ENCODE data around the gene PLEKHA7. TPM values are rescaled to one million over a fixed set of nuclear protein-coding genes. Genes with fewer than 3 reads are reported as not detected.

The PLEKHA7 gene
- total RNA-seq, 1 donor from 2014 or later = 0.92 TPM

- TF ChIP-seq CTCF (IDR thresholded peaks at IDR 0.05) = no peak
- Mint-ChIP-seq H3K27me3 (ENCODE audit: low read depth) (no peaks in the 10 kb centered on the region), H3K9me3 (ENCODE audit: low read depth) (no peaks in the 10 kb centered on the region), H3K27ac (ENCODE audit: unreplicated experiment) (no peak overlapping the region), H3K4me3 (ENCODE audit: unreplicated experiment) (no peak overlapping the region), H3K4me1 (ENCODE audit: low read depth) (peaks cover 20% of the 10 kb centered on the region), H3K36me3 (ENCODE audit: low read depth) (no peaks in the 10 kb centered on the region)
- DNase-seq (ENCODE audit: low spot score) = no peak
These were observed 228.1 kb downstream of the PLEKHA7 start for GRCh38 chr11:16786131-16786530.

- peaks cover 16% of the 10 kb centered on the region for H3K4me1 Mint-ChIP-seq (ENCODE audit: low read depth)
- no peaks in the 10 kb centered on the region for H3K9me3 Mint-ChIP-seq (ENCODE audit: low read depth)
- no peaks in the 10 kb centered on the region for H3K36me3 Mint-ChIP-seq (ENCODE audit: low read depth)
- no peak overlapping the region for H3K4me3 Mint-ChIP-seq (ENCODE audit: unreplicated experiment)
- peak; percentile 43 for DNase-seq (ENCODE audit: low spot score)
- no peak overlapping the region for H3K27ac Mint-ChIP-seq (ENCODE audit: unreplicated experiment)
- TF ChIP-seq CTCF (IDR thresholded peaks at IDR 0.05) = peak; percentile 91
- H3K27me3 Mint-ChIP-seq (ENCODE audit: low read depth) = no peaks in the 10 kb centered on the region
These were observed 228.6 kb downstream of the PLEKHA7 start for GRCh38 chr11:16785520-16786128.

- Mint-ChIP-seq H3K27ac (ENCODE audit: unreplicated experiment) (no peak overlapping the region), H3K4me1 (ENCODE audit: low read depth) (peaks cover 16% of the 10 kb centered on the region), H3K9me3 (ENCODE audit: low read depth) (no peaks in the 10 kb centered on the region), H3K27me3 (ENCODE audit: low read depth) (no peaks in the 10 kb centered on the region), H3K36me3 (ENCODE audit: low read depth) (no peaks in the 10 kb centered on the region), H3K4me3 (ENCODE audit: unreplicated experiment) (no peak overlapping the region)
- DNase-seq (ENCODE audit: low spot score) = no peak
- no peak for TF ChIP-seq CTCF (IDR thresholded peaks at IDR 0.05)
These were observed 229.5 kb downstream of the PLEKHA7 start for GRCh38 chr11:16784666-16785065.

- H3K4me3 Mint-ChIP-seq (ENCODE audit: unreplicated experiment) = no peak overlapping the region
- no peaks in the 10 kb centered on the region for H3K27me3 Mint-ChIP-seq (ENCODE audit: low read depth)
- H3K36me3 Mint-ChIP-seq (ENCODE audit: low read depth) = no peaks in the 10 kb centered on the region
- no peak for TF ChIP-seq CTCF (IDR thresholded peaks at IDR 0.05)
- DNase-seq (ENCODE audit: low spot score) = no peak
- H3K9me3 Mint-ChIP-seq (ENCODE audit: low read depth) = no peaks in the 10 kb centered on the region
- H3K4me1 Mint-ChIP-seq (ENCODE audit: low read depth) = peaks cover 16% of the 10 kb centered on the region
- no peak overlapping the region for H3K27ac Mint-ChIP-seq (ENCODE audit: unreplicated experiment)
These were observed 230.1 kb downstream of the PLEKHA7 start for GRCh38 chr11:16784097-16784496.

GRCh38 chr11:16783321-16783801 lies 230.9 kb downstream of the PLEKHA7 start:
- DNase-seq (ENCODE audit: low spot score) = peak; percentile 72
- H3K36me3 Mint-ChIP-seq (ENCODE audit: low read depth) = no peaks in the 10 kb centered on the region
- H3K4me3 Mint-ChIP-seq (ENCODE audit: unreplicated experiment) = no peak overlapping the region
- TF ChIP-seq CTCF (IDR thresholded peaks at IDR 0.05) = no peak
- H3K27ac Mint-ChIP-seq (ENCODE audit: unreplicated experiment) = no peak overlapping the region
- H3K4me1 Mint-ChIP-seq (ENCODE audit: low read depth) = peaks cover 10% of the 10 kb centered on the region
- H3K27me3 Mint-ChIP-seq (ENCODE audit: low read depth) = no peaks in the 10 kb centered on the region
- no peaks in the 10 kb centered on the region for H3K9me3 Mint-ChIP-seq (ENCODE audit: low read depth)

All from chondrocyte (in vitro differentiated cells).